CD4-positive, alpha-beta T cell treated with Interferon gamma for 1 hour (primary cell): ENCODE measurements around the gene NRXN2.

ENCODE experiments used
- DNase-seq: peaks from one replicate; pipeline ENCODE4 v3.0.0-alpha.2; 2020

NRXN2 gene

GRCh38 chr11:64560941-64561340 is 162.1 kb downstream of the NRXN2 start:
- DNase-seq, result no peak

GRCh38 chr11:64560139-64560771 is 162.7 kb downstream of the NRXN2 start:
- no peak for DNase-seq

GRCh38 chr11:64559351-64560138 is 163.5 kb downstream of the NRXN2 start:
- no peak for DNase-seq

- no peak for DNase-seq
Measured at GRCh38 chr11:64558869-64559268, 164.1 kb downstream of the NRXN2 start.

GRCh38 chr11:64558065-64558745 is 164.8 kb downstream of the NRXN2 start:
- no peak for DNase-seq

GRCh38 chr11:64556721-64557250 is 166.2 kb downstream of the NRXN2 start:
- no peak for DNase-seq
